GM12891 (cell line): ENCODE results near the gene SPO11.

ENCODE experiments used
- PAX5 ChIP-seq: IDR thresholded peaks from 2 replicates; pipeline ENCODE4 v1.6.1; 2011; ENCODE audit warnings: low read length, moderate library complexity, mild to moderate bottlenecking; ENCODE audit not compliant: insufficient read depth, severe bottlenecking
- POLR2A ChIP-seq: IDR thresholded peaks from 2 replicates; pipeline ENCODE4 v1.6.1; 2011; ENCODE audit warnings: low read depth, low read length, control low read depth
- POLR2AphosphoS5 ChIP-seq: IDR thresholded peaks from 2 replicates; pipeline ENCODE4 v1.6.1; 2011; ENCODE audit warnings: low read depth, low read length, control low read depth
- POU2F2 ChIP-seq: IDR thresholded peaks from 2 replicates; pipeline ENCODE4 v1.6.1; 2011; ENCODE audit warnings: low read depth, mild to moderate bottlenecking, control low read depth, low read length, moderate library complexity
- SPI1 ChIP-seq: IDR thresholded peaks from 2 replicates; pipeline ENCODE4 v1.6.1; 2011; ENCODE audit warnings: low read depth, low read length, control low read depth

DNA sequence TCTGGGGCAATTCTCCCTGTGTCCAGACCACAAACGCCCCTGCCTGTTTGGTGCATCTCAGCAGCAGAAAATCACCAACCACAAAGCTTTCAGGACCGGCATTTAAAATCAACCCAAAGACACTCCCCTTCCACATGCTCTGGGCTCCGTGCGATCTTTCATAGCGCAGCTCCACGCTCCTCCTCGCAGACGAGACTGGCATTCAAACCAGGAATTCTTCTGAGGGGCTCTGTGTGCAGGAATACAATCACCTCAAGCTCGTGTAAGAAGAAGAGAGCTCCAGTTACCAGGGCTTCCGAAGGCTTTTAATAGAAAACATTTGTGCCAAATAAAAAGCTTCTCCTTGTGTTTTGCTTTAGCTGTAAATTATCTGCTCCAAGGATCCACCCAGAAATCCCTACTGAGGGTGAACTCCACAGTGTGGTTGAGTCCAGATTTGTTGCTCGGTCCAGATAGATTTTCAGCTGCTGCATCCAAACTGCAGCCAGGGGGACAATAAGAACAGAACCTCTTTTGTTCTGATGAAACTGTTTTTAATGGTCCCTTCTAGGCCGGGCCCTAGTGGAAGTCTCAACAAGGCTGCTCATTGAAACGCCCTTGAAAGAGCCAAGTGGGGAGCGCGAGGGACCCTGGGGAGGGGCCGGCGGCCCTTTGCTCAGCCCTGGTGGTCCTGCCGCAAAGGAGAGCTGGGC lies 46.8 kb upstream of the SPO11 start:
- TF ChIP-seq POLR2A = no peak
- no peak for TF ChIP-seq POU2F2
- no peak for TF ChIP-seq POLR2AphosphoS5
- no peak for TF ChIP-seq PAX5
- no peak for TF ChIP-seq SPI1
